CD4-positive, alpha-beta T cell treated with Interleukin-6 for 4 hours (primary cell): ENCODE measurements around the gene EREG.

ENCODE experiments used
- DNase-seq: peaks from one replicate; pipeline ENCODE4 v3.0.0-alpha.2; 2020; ENCODE audit warnings: mixed read lengths

The EREG gene

DNA sequence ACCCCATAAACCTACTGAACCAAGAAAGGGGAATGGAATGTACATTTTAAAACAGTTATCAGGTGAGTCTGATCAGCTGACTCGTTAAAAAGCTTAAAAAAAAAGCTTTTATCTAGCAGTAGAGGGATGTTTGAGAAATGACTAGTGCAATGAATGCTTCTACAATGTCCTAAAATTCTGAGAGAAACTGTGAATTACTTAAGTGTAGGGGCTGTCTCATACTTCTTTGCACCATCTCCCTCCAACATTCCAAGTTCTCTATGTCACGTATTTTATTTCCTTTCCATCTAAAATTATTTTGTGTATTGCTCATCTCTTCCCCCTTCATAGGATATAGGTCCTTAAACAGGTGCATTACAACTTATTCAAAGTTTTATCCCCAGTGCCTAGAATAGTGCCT lies 68.1 kb downstream of the EREG start:
- DNase-seq, result no peak

GRCh38 chr4:74433541-74434172 lies 68.7 kb downstream of the EREG start:
- DNase-seq, result no peak

DNA sequence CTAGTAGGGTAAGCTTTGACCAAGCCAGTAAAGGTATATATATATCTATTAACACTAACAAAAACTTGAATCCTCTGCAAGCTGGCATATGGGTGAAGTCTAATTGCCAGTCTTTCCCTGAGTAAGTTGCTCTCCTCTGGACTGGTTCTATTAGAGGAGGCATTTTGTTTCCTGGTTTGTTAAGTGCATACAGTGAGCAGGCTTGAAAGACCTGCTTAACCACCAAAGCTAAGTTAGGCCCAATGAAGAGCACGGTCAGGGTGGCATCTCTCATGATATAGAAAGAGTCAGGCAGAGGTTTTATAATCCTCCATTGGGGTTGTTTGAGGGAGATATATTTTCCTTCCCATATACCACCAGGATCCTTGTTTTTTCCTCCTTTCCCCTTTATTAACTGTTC lies 70.4 kb downstream of the EREG start:
- DNase-seq, result no peak

- DNase-seq, result no peak
Observed at GRCh38 chr4:74437866-74438265, 72.9 kb downstream of the EREG start.
